ENCODE data around the gene CMSS1. TPM values are rescaled to one million over a fixed set of nuclear protein-coding genes. Genes with fewer than 3 reads are reported as not detected.
"Not testable (repeated sequence)": the region's sequence is repeated elsewhere in the genome, so short reads cannot be mapped to it uniquely, and the experiment has no call there.

The CMSS1 gene
- total and polyA plus RNA-seq, 9 donors, result 14.5 to 54.0 (median 24.9) TPM

DNA sequence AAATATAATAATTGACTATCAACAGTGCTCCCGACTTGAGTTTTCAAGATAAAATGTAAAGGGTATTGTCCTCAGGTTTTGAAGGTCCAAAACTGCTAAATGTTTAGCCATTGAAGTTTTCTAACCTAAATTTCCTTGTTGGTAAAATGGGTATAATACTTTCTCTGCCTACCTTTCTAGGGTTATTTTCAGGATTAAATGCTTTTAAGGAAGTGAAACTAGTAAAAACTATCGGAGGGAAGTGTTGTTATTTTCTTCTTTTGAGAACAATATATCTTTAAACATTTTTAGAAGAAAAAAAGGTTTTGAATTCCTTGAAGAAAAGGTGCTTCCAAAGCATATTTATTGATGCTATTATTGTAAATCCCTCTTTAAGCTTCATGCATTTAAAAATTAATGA is 229.3 kb downstream of the CMSS1 start:
- no peaks in the 10 kb centered on the region for H3K27me3 ChIP-seq
- intact Hi-C loops (cut with DNase I), result loop anchor here in 3 of 4 donors (10.0 kb wide), 2 partner anchors 172 to 192 kb away; no protein-coding TSS in a partner anchor
- no peaks in the 10 kb centered on the region for H3K36me3 ChIP-seq
- 48 to 49% (median 48%) methylated on average over 2 of the region's 2 CpGs for WGBS, 3 donors
- no peak for DNase-seq
- no peak overlapping the region for H3K4me3 ChIP-seq
- H3K9me3 ChIP-seq, result no peaks in the 10 kb centered on the region
- peaks cover 4% of the 10 kb centered on the region for H3K4me1 ChIP-seq (ENCODE audit: insufficient read depth)
- no peak overlapping the region for H3K27ac ChIP-seq
- TF ChIP-seq, protein P1, sequence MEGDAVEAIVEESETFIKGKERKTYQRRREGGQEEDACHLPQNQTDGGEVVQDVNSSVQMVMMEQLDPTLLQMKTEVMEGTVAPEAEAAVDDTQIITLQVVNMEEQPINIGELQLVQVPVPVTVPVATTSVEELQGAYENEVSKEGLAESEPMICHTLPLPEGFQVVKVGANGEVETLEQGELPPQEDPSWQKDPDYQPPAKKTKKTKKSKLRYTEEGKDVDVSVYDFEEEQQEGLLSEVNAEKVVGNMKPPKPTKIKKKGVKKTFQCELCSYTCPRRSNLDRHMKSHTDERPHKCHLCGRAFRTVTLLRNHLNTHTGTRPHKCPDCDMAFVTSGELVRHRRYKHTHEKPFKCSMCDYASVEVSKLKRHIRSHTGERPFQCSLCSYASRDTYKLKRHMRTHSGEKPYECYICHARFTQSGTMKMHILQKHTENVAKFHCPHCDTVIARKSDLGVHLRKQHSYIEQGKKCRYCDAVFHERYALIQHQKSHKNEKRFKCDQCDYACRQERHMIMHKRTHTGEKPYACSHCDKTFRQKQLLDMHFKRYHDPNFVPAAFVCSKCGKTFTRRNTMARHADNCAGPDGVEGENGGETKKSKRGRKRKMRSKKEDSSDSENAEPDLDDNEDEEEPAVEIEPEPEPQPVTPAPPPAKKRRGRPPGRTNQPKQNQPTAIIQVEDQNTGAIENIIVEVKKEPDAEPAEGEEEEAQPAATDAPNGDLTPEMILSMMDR (IDR thresholded peaks at IDR 0.05), result no peak
- no peak for TF ChIP-seq POLR2A (IDR thresholded peaks at IDR 0.05)
- TF ChIP-seq EP300 (IDR thresholded peaks at IDR 0.05), result no peak

DNA sequence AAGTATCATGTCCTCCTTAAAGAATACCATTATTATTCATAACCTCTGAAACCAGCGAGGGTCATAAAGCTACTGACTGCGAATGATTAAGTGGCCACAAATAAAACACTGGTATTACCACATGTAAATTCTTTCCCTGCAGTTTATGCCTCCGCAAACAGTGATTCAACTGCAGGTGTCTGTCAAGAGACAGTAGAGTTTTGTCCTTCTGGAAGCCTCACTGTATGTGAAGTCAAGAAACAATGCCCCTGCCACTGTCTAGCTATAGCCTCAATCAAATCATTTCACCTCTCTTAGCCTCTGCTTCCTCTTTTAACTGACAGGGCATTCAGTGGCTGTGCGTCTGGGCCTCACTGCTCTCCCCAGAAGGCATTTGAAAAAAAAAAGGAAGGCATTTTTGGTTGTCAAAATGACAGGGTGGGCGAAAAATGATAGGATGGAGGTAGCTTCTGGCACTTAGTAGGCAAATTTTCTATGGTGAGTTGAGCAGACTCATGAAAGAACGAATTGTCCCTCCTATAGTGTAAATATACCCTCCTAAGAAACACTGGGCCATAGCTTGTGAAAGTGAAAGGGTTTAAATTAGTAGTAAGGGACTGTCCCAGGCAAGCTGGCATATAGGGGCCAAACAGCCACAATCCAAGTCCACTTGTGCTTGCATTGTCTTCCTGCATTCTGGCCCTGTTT is 229.9 kb downstream of the CMSS1 start:
- WGBS, 3 donors, result 56 to 77% (median 65%) methylated on average over 6 of the region's 6 CpGs
- Histone ChIP-seq H3K27me3 (no peaks in the 10 kb centered on the region), H3K36me3 (no peaks in the 10 kb centered on the region), H3K4me1 (ENCODE audit: insufficient read depth) (peaks cover 4% of the 10 kb centered on the region), H3K9me3 (no peaks in the 10 kb centered on the region), H3K4me3 (no peak overlapping the region), H3K27ac (no peak overlapping the region)
- TF ChIP-seq, protein P1 (IDR thresholded peaks at IDR 0.05), result no peak
- no peak for TF ChIP-seq POLR2A (IDR thresholded peaks at IDR 0.05)
- no peak for TF ChIP-seq EP300 (IDR thresholded peaks at IDR 0.05)
- DNase-seq, result no peak
- intact Hi-C loops (cut with DNase I), result loop anchor here in 3 of 4 donors (10.0 kb wide), 2 partner anchors 173 to 193 kb away; no protein-coding TSS in a partner anchor

DNA sequence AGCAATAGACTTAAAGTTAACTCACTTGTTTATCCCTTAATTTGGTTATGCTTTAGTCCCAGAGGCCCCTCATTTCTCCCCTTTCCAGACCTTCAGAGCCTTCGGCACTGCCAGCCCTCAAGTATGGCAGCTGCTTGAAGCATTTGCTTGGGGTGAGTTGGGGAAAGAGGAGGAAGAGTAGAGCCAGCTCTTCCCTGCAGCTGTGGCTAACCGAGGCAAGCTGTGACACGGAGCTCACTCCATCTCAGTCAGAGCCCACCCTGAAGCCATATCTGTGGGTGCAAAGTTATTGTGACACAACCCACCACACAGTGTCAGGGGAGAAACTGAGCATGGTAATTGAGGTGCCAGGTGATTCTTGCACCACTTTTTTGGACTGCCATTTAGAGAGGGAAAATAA is 230.6 kb downstream of the CMSS1 start:
- H3K27me3 ChIP-seq, result no peaks in the 10 kb centered on the region
- no peaks in the 10 kb centered on the region for H3K9me3 ChIP-seq
- TF ChIP-seq, protein P1 (IDR thresholded peaks at IDR 0.05), result no peak
- TF ChIP-seq POLR2A (IDR thresholded peaks at IDR 0.05) (no peak), EP300 (IDR thresholded peaks at IDR 0.05) (no peak)
- 92 to 95% (median 92%) methylated on average over 3 of the region's 3 CpGs for WGBS, 3 donors
- H3K27ac ChIP-seq, result no peak overlapping the region
- H3K4me3 ChIP-seq, result no peak overlapping the region
- peaks cover 1% of the 10 kb centered on the region for H3K4me1 ChIP-seq (ENCODE audit: insufficient read depth)
- H3K36me3 ChIP-seq, result no peaks in the 10 kb centered on the region
- DNase-seq, result no peak
- intact Hi-C loops (cut with DNase I), result loop anchor here in 3 of 4 donors (10.0 kb wide), 2 partner anchors 173 to 193 kb away; no protein-coding TSS in a partner anchor

DNA sequence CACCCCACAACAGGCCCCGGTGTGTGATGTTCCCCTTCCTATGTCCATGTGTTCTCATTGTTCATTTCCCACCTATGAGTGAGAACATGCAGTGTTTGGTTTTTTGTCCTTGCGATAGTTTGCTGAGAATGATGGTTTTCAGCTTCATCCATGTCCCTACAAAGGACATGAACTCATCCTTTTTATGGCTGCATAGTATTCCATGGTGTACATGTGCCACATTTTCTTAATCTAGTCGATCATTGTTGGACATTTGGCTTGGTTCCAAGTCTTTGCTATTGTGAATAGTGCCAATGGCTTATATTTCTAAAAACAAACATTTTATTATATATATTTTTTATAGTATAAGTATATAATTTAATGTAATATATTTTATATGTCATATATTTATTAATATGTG is 233.9 kb downstream of the CMSS1 start:
- H3K9me3 ChIP-seq; DNase-seq; H3K27me3 ChIP-seq; H3K36me3 ChIP-seq; intact Hi-C loops (cut with DNase I); H3K27ac ChIP-seq; H3K4me1 ChIP-seq (ENCODE audit: insufficient read depth); H3K4me3 ChIP-seq: not testable (repeated sequence)
- WGBS, 3 donors, result 91 to 95% (median 92%) methylated on average over 3 of the region's 3 CpGs

DNA sequence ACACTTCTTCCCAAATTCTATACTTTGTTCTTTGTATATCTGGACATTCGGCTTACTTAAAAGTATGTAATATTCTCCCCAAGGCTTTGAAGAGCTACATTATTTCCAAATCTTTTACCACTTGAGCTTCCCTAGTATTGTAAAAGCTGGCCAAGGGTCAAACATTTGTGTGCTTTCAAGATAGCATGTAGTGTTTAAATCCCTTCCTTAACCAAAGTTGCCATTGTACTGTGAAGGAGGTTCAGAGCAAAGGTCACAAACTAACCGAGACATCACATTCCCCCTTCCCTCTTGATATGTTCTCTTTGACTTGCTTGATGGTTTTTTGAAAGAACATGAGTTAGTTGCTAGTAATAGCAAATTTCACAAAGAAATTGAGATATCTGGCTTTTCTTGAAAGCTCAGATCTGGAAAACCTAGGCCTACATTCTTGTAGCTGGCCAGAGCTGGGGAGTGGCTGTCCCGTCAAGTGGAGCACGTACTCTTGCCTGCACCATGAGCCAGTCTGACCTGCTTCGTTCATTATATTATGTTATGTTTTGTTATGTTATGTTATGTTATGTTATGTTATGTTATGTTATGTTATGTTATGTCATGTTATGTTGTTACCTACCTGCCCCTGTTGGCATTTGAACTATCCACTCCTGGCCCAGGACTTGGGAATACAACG is 236.4 kb downstream of the CMSS1 start:
- H3K4me1 ChIP-seq (ENCODE audit: insufficient read depth), result no peaks in the 10 kb centered on the region
- DNase-seq, result no peak
- TF ChIP-seq POLR2A (IDR thresholded peaks at IDR 0.05), result no peak
- TF ChIP-seq EP300 (IDR thresholded peaks at IDR 0.05), result no peak
- TF ChIP-seq, protein P1 (IDR thresholded peaks at IDR 0.05), result no peak
- no peak overlapping the region for H3K4me3 ChIP-seq
- H3K27ac ChIP-seq, result no peak overlapping the region
- H3K36me3 ChIP-seq, result no peaks in the 10 kb centered on the region
- intact Hi-C loops (cut with DNase I), result no loop called here
- no peaks in the 10 kb centered on the region for H3K9me3 ChIP-seq
- 91 to 96% (median 94%) methylated on average over 6 of the region's 6 CpGs for WGBS, 3 donors
- H3K27me3 ChIP-seq, result no peaks in the 10 kb centered on the region
